ENCODE measurements around the gene PSME3IP1. TPM values are rescaled to one million over a fixed set of nuclear protein-coding genes. Genes with fewer than 3 reads are reported as not detected.

Gene PSME3IP1
- total and polyA plus RNA-seq, 2 of the 8 experiments (the other 6 are each of a cell fraction or from before 2014, with no cell fraction given) = 95.1 to 98.3 TPM

DNA sequence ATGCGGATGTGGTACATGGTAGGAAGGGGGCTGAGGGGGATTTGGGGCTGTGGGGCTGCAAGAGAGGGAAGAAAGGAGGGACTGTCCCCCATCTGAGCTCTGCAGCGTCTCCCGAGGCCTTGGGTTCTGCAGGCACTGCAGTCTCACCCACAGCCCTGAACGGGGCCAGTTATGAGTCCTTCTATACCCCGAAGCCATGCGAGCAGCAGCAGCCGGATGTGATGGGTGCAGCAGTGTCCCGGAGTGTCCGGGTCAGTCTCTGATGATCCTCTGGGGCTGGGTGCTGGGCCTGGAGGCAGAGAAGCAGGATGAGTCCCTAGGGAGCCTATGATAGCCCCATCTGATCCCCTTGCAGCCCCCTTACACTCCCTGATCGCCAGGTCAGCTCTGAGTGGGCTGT, 52.0 kb downstream of the PSME3IP1 start (continued):
- TF ChIP-seq NANOG (IDR thresholded peaks at IDR 0.05; ENCODE audit: insufficient read depth, low read depth, low read length, poor library complexity, severe bottlenecking) = no peak
- no peak for TF ChIP-seq SIN3A (conservative IDR thresholded peaks at IDR 0.05 in 1 of 2, IDR thresholded peaks at IDR 0.05 in 1 of 2; ENCODE audit: low read depth in 1 of 2, low read length in 2 of 2)
